ENCODE data around the gene CDO1.

CDO1 gene

GRCh38 chr5:115816226-115817081 lies at the start of gene CDO1:
Gene CDO1 (minus strand): TSS chr5:115816659. CDS start chr5:115816397, 262 bp downstream.
- no peak within 1 kb of the TSS for H3K4me3 ChIP-seq (ENCODE audit: low read depth, low read length)
- DNase-seq (ENCODE audit: low read depth): no peak
- TF ChIP-seq CTCF (IDR thresholded peaks at IDR 0.05; ENCODE audit: low read depth, low read length): no peak
- TF ChIP-seq, protein P1, sequence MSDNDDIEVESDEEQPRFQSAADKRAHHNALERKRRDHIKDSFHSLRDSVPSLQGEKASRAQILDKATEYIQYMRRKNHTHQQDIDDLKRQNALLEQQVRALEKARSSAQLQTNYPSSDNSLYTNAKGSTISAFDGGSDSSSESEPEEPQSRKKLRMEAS (IDR thresholded peaks at IDR 0.05; ENCODE audit: low read depth, low read length): no peak
- TF ChIP-seq MYC (IDR thresholded peaks at IDR 0.05; ENCODE audit: low read depth, low read length): no peak
- TF ChIP-seq POLR2A (IDR thresholded peaks at IDR 0.05; ENCODE audit: extremely low read depth, insufficient read length): no peak

DNA sequence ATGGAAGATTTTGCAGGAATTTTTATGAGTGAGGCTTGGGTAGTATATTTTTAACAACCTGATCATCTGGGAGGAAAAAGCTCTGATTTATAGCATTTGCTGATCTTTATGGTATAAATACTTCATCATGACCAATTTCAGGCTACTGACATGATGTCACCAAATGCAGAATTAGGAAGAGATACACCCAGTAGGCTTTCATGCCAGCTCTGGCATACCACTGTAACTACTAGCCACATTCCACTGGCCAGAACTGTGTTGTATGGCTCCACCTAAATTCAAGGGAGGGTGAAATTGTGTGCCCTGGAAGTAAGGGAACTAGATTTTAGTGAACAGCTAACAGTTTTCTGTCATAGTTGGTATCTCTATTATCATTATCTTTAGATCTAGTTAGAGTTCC lies 42.9 kb upstream of the CDO1 start:
- H3K4me3 ChIP-seq (ENCODE audit: low read depth, low read length): no peak overlapping the region
- DNase-seq (ENCODE audit: low read depth): no peak
- no peak for TF ChIP-seq MYC (IDR thresholded peaks at IDR 0.05; ENCODE audit: low read depth, low read length)
- TF ChIP-seq POLR2A (IDR thresholded peaks at IDR 0.05; ENCODE audit: extremely low read depth, insufficient read length): no peak
- TF ChIP-seq CTCF (IDR thresholded peaks at IDR 0.05; ENCODE audit: low read depth, low read length): no peak
- TF ChIP-seq, protein P1 (IDR thresholded peaks at IDR 0.05; ENCODE audit: low read depth, low read length): no peak

- DNase-seq (ENCODE audit: low read depth): no peak
- no peak for TF ChIP-seq POLR2A (IDR thresholded peaks at IDR 0.05; ENCODE audit: extremely low read depth, insufficient read length)
- TF ChIP-seq, protein P1 (IDR thresholded peaks at IDR 0.05; ENCODE audit: low read depth, low read length): no peak
- TF ChIP-seq CTCF (IDR thresholded peaks at IDR 0.05; ENCODE audit: low read depth, low read length): no peak
- no peak for TF ChIP-seq MYC (IDR thresholded peaks at IDR 0.05; ENCODE audit: low read depth, low read length)
- H3K4me3 ChIP-seq (ENCODE audit: low read depth, low read length): no peak overlapping the region
These were observed 41.9 kb upstream of the CDO1 start for GRCh38 chr5:115858396-115858795.

- no peak overlapping the region for H3K4me3 ChIP-seq (ENCODE audit: low read depth, low read length)
- TF ChIP-seq POLR2A (IDR thresholded peaks at IDR 0.05; ENCODE audit: extremely low read depth, insufficient read length): no peak
- TF ChIP-seq, protein P1 (IDR thresholded peaks at IDR 0.05; ENCODE audit: low read depth, low read length): no peak
- TF ChIP-seq CTCF (IDR thresholded peaks at IDR 0.05; ENCODE audit: low read depth, low read length): no peak
- TF ChIP-seq MYC (IDR thresholded peaks at IDR 0.05; ENCODE audit: low read depth, low read length): no peak
- no peak for DNase-seq (ENCODE audit: low read depth)
These were observed 41.3 kb upstream of the CDO1 start for GRCh38 chr5:115857626-115858349.

- TF ChIP-seq, protein P1 (IDR thresholded peaks at IDR 0.05; ENCODE audit: low read depth, low read length): no peak
- TF ChIP-seq MYC (IDR thresholded peaks at IDR 0.05; ENCODE audit: low read depth, low read length) (no peak), CTCF (IDR thresholded peaks at IDR 0.05; ENCODE audit: low read depth, low read length) (no peak), POLR2A (IDR thresholded peaks at IDR 0.05; ENCODE audit: extremely low read depth, insufficient read length) (no peak)
- DNase-seq (ENCODE audit: low read depth): no peak
- H3K4me3 ChIP-seq (ENCODE audit: low read depth, low read length): no peak overlapping the region
These were observed 40.6 kb upstream of the CDO1 start for GRCh38 chr5:115857057-115857479.
